ENCODE measurements around the gene NLK. TPM values are rescaled to one million over a fixed set of nuclear protein-coding genes. Genes with fewer than 3 reads are reported as not detected.

Gene NLK
- total and polyA plus RNA-seq, 12 donors: 5.2 to 27.3 (median 20.7) TPM

- intact Hi-C loops (cut with DNase I): loop anchor here in 1 of 10 donors (10.0 kb wide), 1 partner anchor 293 kb away; the partner anchor contains the start of gene LYRM9
Measured at GRCh38 chr17:28187931-28188330, 145.5 kb downstream of the NLK start.

GRCh38 chr17:28188841-28189263, 146.4 kb downstream of the NLK start:
- H3K36me3 ChIP-seq: peaks cover 0 to 94% (median 15%) of the 10 kb centered on the region in 9 donors
- WGBS, 2 donors: 70 to 77% methylated on average over 1 of the region's 1 CpG
- intact Hi-C loops (cut with DNase I): loop anchor here in 1 of 10 donors (10.0 kb wide), 1 partner anchor 294 kb away; the partner anchor contains the start of gene LYRM9

More at GRCh38 chr17:28187931-28188330, 145.5 kb downstream of the NLK start:
- Histone ChIP-seq H3K27ac (no peak overlapping the region), H3K36me3 (peaks cover 0 to 90% (median 15%) of the 10 kb centered on the region in 9 donors), H3K9me3 (no peaks in the 10 kb centered on the region), H3K4me1 (peaks cover 0 to 5% (median 0%) of the 10 kb centered on the region in 9 donors), H3K27me3 (no peaks in the 10 kb centered on the region), H3K4me3 (no peak overlapping the region)
- no peak for TF ChIP-seq CTCF (IDR thresholded peaks at IDR 0.05)
- DNase-seq: no peak
- WGBS, 2 donors: 87 to 91% methylated on average over 2 of the region's 2 CpGs
- ATAC-seq: no peak

GRCh38 chr17:28189667-28190066, 147.2 kb downstream of the NLK start:
- DNase-seq: no peak
- Histone ChIP-seq H3K4me3 (no peak overlapping the region), H3K27ac (no peak overlapping the region), H3K27me3 (no peaks in the 10 kb centered on the region), H3K36me3 (peaks cover 0 to 94% (median 15%) of the 10 kb centered on the region in 9 donors), H3K9me3 (no peaks in the 10 kb centered on the region), H3K4me1 (peaks cover 0 to 22% (median 0%) of the 10 kb centered on the region in 9 donors)
- TF ChIP-seq CTCF (IDR thresholded peaks at IDR 0.05): no peak
- 69 to 75% methylated on average over 5 of the region's 5 CpGs for WGBS, 2 donors
- intact Hi-C loops (cut with DNase I): loop anchor here in 1 of 10 donors (10.0 kb wide), 1 partner anchor 295 kb away; the partner anchor contains the start of gene LYRM9
- no peak for ATAC-seq

More at GRCh38 chr17:28188841-28189263, 146.4 kb downstream of the NLK start:
- no peak for DNase-seq
- H3K4me3 ChIP-seq: no peak overlapping the region
- no peak overlapping the region for H3K27ac ChIP-seq
- no peak for ATAC-seq
- H3K4me1 ChIP-seq: peaks cover 0 to 14% (median 0%) of the 10 kb centered on the region in 9 donors
- H3K9me3 ChIP-seq: no peaks in the 10 kb centered on the region
- no peaks in the 10 kb centered on the region for H3K27me3 ChIP-seq
- no peak for TF ChIP-seq CTCF (IDR thresholded peaks at IDR 0.05)

- intact Hi-C loops (cut with DNase I): no loop called here
- no peak for ATAC-seq
- peaks cover 0 to 94% (median 8%) of the 10 kb centered on the region in 9 donors for H3K36me3 ChIP-seq
- DNase-seq: no peak
- no peak for TF ChIP-seq CTCF (IDR thresholded peaks at IDR 0.05)
- no peaks in the 10 kb centered on the region for H3K27me3 ChIP-seq
- no peaks in the 10 kb centered on the region for H3K9me3 ChIP-seq
- peaks cover 0 to 22% (median 0%) of the 10 kb centered on the region in 9 donors for H3K4me1 ChIP-seq
- 97 to 98% methylated on average over 8 of the region's 8 CpGs for WGBS, 2 donors
- H3K4me3 ChIP-seq: no peak overlapping the region
- H3K27ac ChIP-seq: no peak overlapping the region
Measured at GRCh38 chr17:28191018-28191417, 148.5 kb downstream of the NLK start.
